Fibroblast of mammary gland (primary cell): ENCODE measurements around the gene PTPN13.

Source experiments
- DNase-seq: peaks from one replicate; pipeline ENCODE4 v3.0.0-alpha.2; 2010; ENCODE audit warnings: low read depth
- H3K4me3 ChIP-seq: 2 replicates; pipeline ENCODE4 v1.5.1; 2011; ENCODE audit warnings: low read depth, mild to moderate bottlenecking, low read length, moderate library complexity; ENCODE audit not compliant: control insufficient read depth
- CTCF ChIP-seq: conservative IDR thresholded peaks from 2 replicates; pipeline ENCODE4 v1.5.1; 2011; ENCODE audit warnings: low read depth, low read length, inconsistent platforms; ENCODE audit not compliant: control insufficient read depth, insufficient read depth

Gene PTPN13

GRCh38 chr4:86683983-86684382 lies 89.9 kb downstream of the PTPN13 start:
- no peak overlapping the region for H3K4me3 ChIP-seq
- TF ChIP-seq CTCF = no peak
- DNase-seq = no peak

GRCh38 chr4:86685401-86685800 lies 91.3 kb downstream of the PTPN13 start:
- H3K4me3 ChIP-seq = no peak overlapping the region
- peak; percentile 45 for DNase-seq
- TF ChIP-seq CTCF = no peak

GRCh38 chr4:86686741-86687140 lies 92.6 kb downstream of the PTPN13 start:
- no peak for TF ChIP-seq CTCF
- H3K4me3 ChIP-seq = no peak overlapping the region
- no peak for DNase-seq

GRCh38 chr4:86688026-86688425 lies 93.9 kb downstream of the PTPN13 start:
- DNase-seq = no peak
- no peak for TF ChIP-seq CTCF
- no peak overlapping the region for H3K4me3 ChIP-seq

GRCh38 chr4:86704601-86705000 lies 110.5 kb downstream of the PTPN13 start:
- H3K4me3 ChIP-seq = no peak overlapping the region
- no peak for DNase-seq
- no peak for TF ChIP-seq CTCF

GRCh38 chr4:86706923-86707597 lies 112.9 kb downstream of the PTPN13 start:
- TF ChIP-seq CTCF = no peak
- peak; percentile 27 for DNase-seq
- no peak overlapping the region for H3K4me3 ChIP-seq

- no peak overlapping the region for H3K4me3 ChIP-seq
- no peak for DNase-seq
- TF ChIP-seq CTCF = no peak
These were observed 123.5 kb downstream of the PTPN13 start for GRCh38 chr4:86717651-86718050.
